Measurements from ENCODE around the gene SDF4.

The SDF4 gene

GRCh38 chr1:1215080-1215676 lies 16.6 kb downstream of the SDF4 start:
- H3K9me3 ChIP-seq (ENCODE audit: severe bottlenecking) = no peaks in the 10 kb centered on the region
- H3K36me3 ChIP-seq = peaks cover 28% of the 10 kb centered on the region
- no peaks in the 10 kb centered on the region for H3K27me3 ChIP-seq (ENCODE audit: insufficient read depth, low read depth, severe bottlenecking)
- H3K27ac ChIP-seq = no peak overlapping the region
- TF ChIP-seq CTCF (IDR thresholded peaks at IDR 0.05; ENCODE audit: low read depth, low read length) = no peak
- no peak overlapping the region for H3K4me3 ChIP-seq (ENCODE audit: low read depth, low read length)
- no peak for DNase-seq

- Histone ChIP-seq H3K27ac (no peak within 1 kb of the TSS), H3K36me3 (peaks cover 26% of the 10 kb centered on the region), H3K9me3 (ENCODE audit: severe bottlenecking) (no peaks in the 10 kb centered on the region), H3K4me3 (ENCODE audit: low read depth, low read length) (no peak within 1 kb of the TSS), H3K27me3 (ENCODE audit: insufficient read depth, low read depth, severe bottlenecking) (no peaks in the 10 kb centered on the region)
- no peak for TF ChIP-seq CTCF (IDR thresholded peaks at IDR 0.05; ENCODE audit: low read depth, low read length)
- no peak for DNase-seq
Measured at GRCh38 chr1:1213345-1214265, 18.2 kb downstream of the SDF4 start, which contains the start of gene TNFRSF4. TSS of gene TNFRSF4 (minus strand) at chr1:1214153. CDS start at chr1:1214127, 26 bp downstream.

GRCh38 chr1:1212780-1213344 lies 18.9 kb downstream of the SDF4 start:
- Histone ChIP-seq H3K27ac (no peak overlapping the region), H3K36me3 (peaks cover 18% of the 10 kb centered on the region), H3K4me3 (ENCODE audit: low read depth, low read length) (no peak overlapping the region), H3K9me3 (ENCODE audit: severe bottlenecking) (no peaks in the 10 kb centered on the region), H3K27me3 (ENCODE audit: insufficient read depth, low read depth, severe bottlenecking) (no peaks in the 10 kb centered on the region)
- no peak for DNase-seq
- no peak for TF ChIP-seq CTCF (IDR thresholded peaks at IDR 0.05; ENCODE audit: low read depth, low read length)

- Histone ChIP-seq H3K9me3 (ENCODE audit: severe bottlenecking) (no peaks in the 10 kb centered on the region), H3K4me3 (ENCODE audit: low read depth, low read length) (no peak overlapping the region), H3K36me3 (peaks cover 11% of the 10 kb centered on the region), H3K27ac (no peak overlapping the region), H3K27me3 (ENCODE audit: insufficient read depth, low read depth, severe bottlenecking) (no peaks in the 10 kb centered on the region)
- TF ChIP-seq CTCF (IDR thresholded peaks at IDR 0.05; ENCODE audit: low read depth, low read length) = no peak
- no peak for DNase-seq
Measured at GRCh38 chr1:1211541-1212441, 20.0 kb downstream of the SDF4 start.

GRCh38 chr1:1210726-1211540 lies 20.9 kb downstream of the SDF4 start:
- TF ChIP-seq CTCF (IDR thresholded peaks at IDR 0.05; ENCODE audit: low read depth, low read length) = no peak
- Histone ChIP-seq H3K4me3 (ENCODE audit: low read depth, low read length) (no peak overlapping the region), H3K27me3 (ENCODE audit: insufficient read depth, low read depth, severe bottlenecking) (no peaks in the 10 kb centered on the region), H3K9me3 (ENCODE audit: severe bottlenecking) (no peaks in the 10 kb centered on the region), H3K27ac (no peak overlapping the region), H3K36me3 (peaks cover 4% of the 10 kb centered on the region)
- no peak for DNase-seq
